Neutrophil (primary cell): ENCODE measurements around the gene OLFM1.
"Not testable (repeated sequence)": the region's sequence is repeated elsewhere in the genome, so short reads cannot be mapped to it uniquely, and the experiment has no call there.

Source experiments
- H3K27ac ChIP-seq: fragments of 200-600 bp; sonication (generic); 2 replicates; pipeline ENCODE4 v1.5.1; 2016; ENCODE audit warnings: mild to moderate bottlenecking, moderate library complexity
- H3K27me3 ChIP-seq: fragments of 200-600 bp; sonication (generic); 2 replicates; pipeline ENCODE4 v1.6.0; 2016; ENCODE audit warnings: mild to moderate bottlenecking
- H3K36me3 ChIP-seq: fragments of 200-600 bp; sonication (generic); 2 replicates; pipeline ENCODE4 v1.5.1; 2017
- H3K4me1 ChIP-seq, 2 experiments: fragments of 200-600 bp in 1 of 2; sonication (generic) in 1 of 2; 1 replicate in 1 of 2; 2 replicates in 1 of 2; pipeline versions ENCODE4 v1.5.1 to v1.6.1; 2013 to 2016; ENCODE audit warnings: low read depth in 1 of 2, low read length in 1 of 2, mild to moderate bottlenecking in 1 of 2, moderate library complexity in 1 of 2; ENCODE audit not compliant: control insufficient read depth in 1 of 2, insufficient read depth in 1 of 2
- H3K4me3 ChIP-seq, 2 experiments: fragments of 200-600 bp in 1 of 2; sonication (generic) in 1 of 2; 1 replicate in 1 of 2; 2 replicates in 1 of 2; pipeline ENCODE4 v1.5.1; 2013 to 2016; ENCODE audit warnings: low read depth in 1 of 2, low read length in 1 of 2, mild to moderate bottlenecking in 1 of 2, moderate library complexity in 1 of 2
- H3K9me3 ChIP-seq: fragments of 200-600 bp; sonication (generic); 2 replicates; pipeline ENCODE4 v1.5.1; 2016
- CTCF ChIP-seq: fragments of 200-600 bp; sonication (generic); IDR thresholded peaks from 2 replicates; pipeline ENCODE4 v1.5.1; 2016; ENCODE audit warnings: antibody characterized with exemption

Gene OLFM1

GRCh38 chr9:135147938-135148337, 60.5 kb downstream of the OLFM1 start:
- H3K9me3 ChIP-seq, result no peaks in the 10 kb centered on the region
- no peak for TF ChIP-seq CTCF
- no peaks in the 10 kb centered on the region for H3K36me3 ChIP-seq
- peaks cover 12% of the 10 kb centered on the region for H3K27me3 ChIP-seq
- H3K27ac ChIP-seq, result no peak overlapping the region
- no peaks in the 10 kb centered on the region for H3K4me1 ChIP-seq
- no peak overlapping the region for H3K4me3 ChIP-seq

- H3K4me3 ChIP-seq, result no peak overlapping the region
- no peaks in the 10 kb centered on the region for H3K9me3 ChIP-seq
- no peak overlapping the region for H3K27ac ChIP-seq
- H3K27me3 ChIP-seq, result peaks cover 12% of the 10 kb centered on the region
- no peak for TF ChIP-seq CTCF
- no peaks in the 10 kb centered on the region for H3K36me3 ChIP-seq
- H3K4me1 ChIP-seq, result no peaks in the 10 kb centered on the region
Measured at GRCh38 chr9:135148386-135148785, 60.9 kb downstream of the OLFM1 start.

- H3K4me3 ChIP-seq, H3K27ac ChIP-seq, H3K36me3 ChIP-seq, H3K27me3 ChIP-seq, H3K9me3 ChIP-seq, H3K4me1 ChIP-seq: not testable (repeated sequence)
Measured at GRCh38 chr9:135149901-135150300, 62.4 kb downstream of the OLFM1 start.

GRCh38 chr9:135150981-135151380, 63.5 kb downstream of the OLFM1 start:
- Histone ChIP-seq H3K9me3 (no peaks in the 10 kb centered on the region), H3K4me1 (no peaks in the 10 kb centered on the region), H3K27me3 (peaks cover under 1% of the 10 kb centered on the region), H3K4me3 (no peak overlapping the region), H3K36me3 (no peaks in the 10 kb centered on the region), H3K27ac (no peak overlapping the region)
- TF ChIP-seq CTCF, result no peak

- Histone ChIP-seq H3K36me3 (no peaks in the 10 kb centered on the region), H3K4me3 (no peak overlapping the region), H3K27ac (no peak overlapping the region), H3K27me3 (peaks cover 4% of the 10 kb centered on the region), H3K4me1 (no peaks in the 10 kb centered on the region), H3K9me3 (no peaks in the 10 kb centered on the region)
- TF ChIP-seq CTCF, result no peak
Measured at GRCh38 chr9:135151757-135152613, 64.5 kb downstream of the OLFM1 start.

GRCh38 chr9:135152614-135153334, 65.3 kb downstream of the OLFM1 start:
- TF ChIP-seq CTCF, result no peak
- Histone ChIP-seq H3K9me3 (no peaks in the 10 kb centered on the region), H3K4me3 (no peak overlapping the region), H3K36me3 (no peaks in the 10 kb centered on the region), H3K27me3 (peaks cover 4% of the 10 kb centered on the region), H3K27ac (no peak overlapping the region), H3K4me1 (no peaks in the 10 kb centered on the region)
